GM19351 (cell line): Measurements from ENCODE around the gene OR2A7.
A peak's percentile ranks its signal among the peaks of the same experiment; 100 is the strongest.
"Not testable (repeated sequence)": the region's sequence is repeated elsewhere in the genome, so short reads cannot be mapped to it uniquely, and the experiment has no call there.

ENCODE experiments used
- ATAC-seq: cut with Tn5 transposase; IDR thresholded peaks from one replicate; pipeline ENCODE4 v1.9.1; 2021; ENCODE audit warnings: mild to moderate bottlenecking, moderate library complexity; ENCODE audit not compliant: unreplicated experiment

OR2A7 gene, protein sequence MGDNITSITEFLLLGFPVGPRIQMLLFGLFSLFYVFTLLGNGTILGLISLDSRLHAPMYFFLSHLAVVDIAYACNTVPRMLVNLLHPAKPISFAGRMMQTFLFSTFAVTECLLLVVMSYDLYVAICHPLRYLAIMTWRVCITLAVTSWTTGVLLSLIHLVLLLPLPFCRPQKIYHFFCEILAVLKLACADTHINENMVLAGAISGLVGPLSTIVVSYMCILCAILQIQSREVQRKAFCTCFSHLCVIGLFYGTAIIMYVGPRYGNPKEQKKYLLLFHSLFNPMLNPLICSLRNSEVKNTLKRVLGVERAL

DNA sequence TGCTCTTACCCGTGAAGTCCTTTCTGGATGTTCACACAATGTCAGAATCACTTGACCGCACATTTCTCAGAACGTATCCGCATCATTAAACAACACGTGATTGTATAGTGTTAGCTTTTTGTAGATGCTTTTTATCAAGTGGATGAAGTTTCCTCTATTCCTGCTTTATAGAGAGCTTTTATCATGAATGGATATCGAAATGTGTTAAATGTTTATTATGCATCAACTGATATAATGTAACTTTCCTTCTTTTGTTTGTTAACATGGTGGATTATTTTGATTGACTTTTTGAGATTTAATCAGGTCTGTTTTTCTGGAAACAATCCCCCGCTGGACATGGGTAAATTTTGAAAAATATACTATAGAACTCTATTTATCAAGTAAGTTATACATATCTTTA, at the start of gene OR2A7:
TSS of gene OR2A7 (minus strand) at position 101 of the 400 bp plus-strand sequence. CDS start 5,164 bp downstream, outside the sequence.
- not testable (repeated sequence) for ATAC-seq

DNA sequence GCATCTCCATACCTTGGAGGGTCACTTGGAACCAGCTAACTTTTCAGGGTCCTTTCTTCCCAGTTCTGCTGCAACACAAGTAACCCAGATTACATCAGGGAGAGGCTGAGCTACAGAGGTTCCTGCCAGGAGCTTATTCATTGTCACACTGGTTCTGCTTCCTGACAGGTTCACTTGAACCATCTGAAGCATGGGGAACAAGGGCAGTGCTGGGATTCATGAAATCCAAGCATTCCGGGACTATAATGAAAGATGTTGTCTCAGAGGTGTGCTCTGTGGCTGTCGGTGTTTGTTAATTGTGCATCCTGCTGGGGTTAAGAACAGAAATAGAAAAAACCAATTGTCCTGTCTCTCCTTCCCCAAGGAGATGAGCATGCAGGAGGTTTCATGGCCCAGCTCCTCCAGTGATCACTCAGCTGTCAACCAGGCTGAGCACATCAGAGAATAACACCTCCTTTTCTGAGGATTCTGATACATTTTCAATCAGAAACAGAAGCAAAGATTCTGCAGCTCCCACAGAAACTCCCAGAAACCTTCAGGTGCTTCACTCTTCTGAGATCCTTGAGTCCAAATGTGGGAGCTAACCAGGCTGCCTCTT, 47.4 kb upstream of the OR2A7 start, which contains the start of gene OR2A1:
TSS of gene OR2A1 (plus strand) at position 548 of the 598 bp plus-strand sequence. CDS start 5,706 bp downstream, outside the sequence.
- not testable (repeated sequence) for ATAC-seq

DNA sequence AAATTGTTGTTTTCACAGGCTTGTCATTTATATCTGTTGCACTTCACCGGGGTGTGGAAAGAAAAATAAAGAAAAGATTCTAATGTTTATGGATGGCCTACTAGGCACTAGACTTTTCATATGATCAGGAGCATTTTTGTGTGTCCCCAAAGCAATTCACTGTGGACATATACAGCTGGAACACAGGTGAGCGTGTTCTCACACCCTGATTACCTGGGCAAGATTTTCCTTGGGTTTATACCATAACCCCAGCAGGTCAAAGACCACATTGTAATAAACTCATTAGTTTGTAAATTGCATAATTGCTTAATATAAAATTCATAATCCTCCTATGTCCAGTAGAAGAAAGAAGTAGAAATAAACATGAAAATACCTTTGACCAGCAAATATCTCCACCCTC, 46.6 kb upstream of the OR2A7 start:
- ATAC-seq = not testable (repeated sequence)

DNA sequence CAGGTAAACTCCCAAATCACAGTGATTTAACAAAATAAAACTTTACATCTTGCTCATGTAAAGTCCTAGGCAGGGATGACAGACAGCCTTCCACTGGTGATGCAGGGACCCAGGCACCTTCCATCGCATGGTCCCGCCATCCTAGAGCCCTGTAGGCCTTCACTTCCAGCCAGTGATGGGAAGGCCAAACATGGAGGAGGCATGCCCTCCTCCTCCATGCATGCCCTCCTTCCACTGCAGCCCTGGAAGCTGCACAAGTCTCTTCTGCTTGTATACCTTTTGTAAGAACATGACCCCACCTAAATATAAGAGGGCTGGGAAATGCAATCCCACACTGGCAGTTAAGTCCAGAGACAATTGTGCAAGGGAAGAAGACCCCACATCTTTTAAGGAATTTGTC, 45.1 kb upstream of the OR2A7 start:
- not testable (repeated sequence) for ATAC-seq

DNA sequence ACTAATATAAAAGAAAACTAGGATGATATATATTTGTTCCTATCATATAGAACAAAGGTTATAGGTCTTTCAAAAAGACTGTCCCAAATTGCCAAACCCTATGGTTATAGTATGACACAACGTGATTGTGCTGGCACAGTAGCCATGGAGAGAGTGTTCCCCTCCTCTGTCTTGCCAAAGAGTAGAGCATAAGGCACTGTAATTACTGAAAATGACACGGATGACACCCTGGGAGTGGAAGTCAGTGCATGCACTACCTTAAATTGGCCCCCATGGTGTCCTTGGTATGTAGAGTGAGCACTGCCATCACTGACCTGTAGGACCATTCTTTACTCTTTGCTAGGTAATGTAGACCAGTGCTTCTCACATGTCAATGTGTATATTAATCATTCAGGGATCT, 40.6 kb upstream of the OR2A7 start:
- ATAC-seq = not testable (repeated sequence)

DNA sequence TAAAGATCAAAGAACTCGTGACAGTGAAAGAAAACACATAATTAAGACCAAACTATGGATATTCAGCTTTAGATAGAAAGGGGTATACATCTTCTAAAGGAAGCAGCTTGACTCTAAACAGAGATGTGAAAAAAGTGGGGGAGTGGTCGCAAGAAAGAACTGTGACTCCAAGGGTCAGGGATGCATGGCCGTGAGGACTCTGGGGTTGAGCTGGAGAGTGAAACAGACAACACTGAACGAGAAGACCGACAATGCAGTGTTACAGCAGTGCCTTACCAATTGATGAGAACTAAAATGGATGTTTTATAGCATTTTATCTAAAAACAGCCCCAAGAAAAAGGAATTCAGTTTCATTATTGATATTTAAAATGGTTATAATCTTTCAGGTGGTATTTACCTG, 39.0 kb upstream of the OR2A7 start:
- ATAC-seq = not testable (repeated sequence)

DNA sequence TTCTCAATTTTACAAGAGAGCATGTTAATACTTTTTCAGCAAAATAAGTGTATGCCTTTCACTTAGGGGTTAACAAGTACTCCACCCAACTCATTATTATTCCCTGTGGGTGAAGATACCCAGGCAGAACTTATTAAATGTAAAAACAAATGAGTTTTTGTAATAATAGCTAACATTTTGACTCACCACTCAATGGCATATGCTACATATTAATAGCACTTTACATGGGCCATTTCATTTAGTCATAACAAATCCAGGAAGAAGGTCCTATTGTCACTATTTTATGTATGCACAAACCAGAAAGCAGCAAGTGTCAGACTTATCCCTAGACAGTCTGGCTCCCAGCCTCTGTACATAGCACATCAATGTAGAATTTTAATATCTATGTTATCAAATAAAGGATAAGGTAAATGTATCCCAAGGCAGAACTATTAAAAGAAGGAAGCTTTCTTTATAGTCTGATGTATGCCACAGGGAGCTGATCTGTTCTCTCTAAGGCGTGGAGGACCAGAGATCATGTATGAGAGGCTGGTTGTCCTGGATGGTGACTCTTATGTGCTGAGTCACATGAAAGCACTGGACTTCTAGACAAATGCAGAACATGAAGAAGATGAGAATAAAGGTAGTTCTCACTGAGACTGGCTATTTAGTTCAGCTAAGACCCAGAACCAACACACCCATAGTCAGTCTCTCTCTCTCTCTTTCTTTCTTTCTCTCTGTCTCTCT, 38.1 kb upstream of the OR2A7 start:
- not testable (repeated sequence) for ATAC-seq

DNA sequence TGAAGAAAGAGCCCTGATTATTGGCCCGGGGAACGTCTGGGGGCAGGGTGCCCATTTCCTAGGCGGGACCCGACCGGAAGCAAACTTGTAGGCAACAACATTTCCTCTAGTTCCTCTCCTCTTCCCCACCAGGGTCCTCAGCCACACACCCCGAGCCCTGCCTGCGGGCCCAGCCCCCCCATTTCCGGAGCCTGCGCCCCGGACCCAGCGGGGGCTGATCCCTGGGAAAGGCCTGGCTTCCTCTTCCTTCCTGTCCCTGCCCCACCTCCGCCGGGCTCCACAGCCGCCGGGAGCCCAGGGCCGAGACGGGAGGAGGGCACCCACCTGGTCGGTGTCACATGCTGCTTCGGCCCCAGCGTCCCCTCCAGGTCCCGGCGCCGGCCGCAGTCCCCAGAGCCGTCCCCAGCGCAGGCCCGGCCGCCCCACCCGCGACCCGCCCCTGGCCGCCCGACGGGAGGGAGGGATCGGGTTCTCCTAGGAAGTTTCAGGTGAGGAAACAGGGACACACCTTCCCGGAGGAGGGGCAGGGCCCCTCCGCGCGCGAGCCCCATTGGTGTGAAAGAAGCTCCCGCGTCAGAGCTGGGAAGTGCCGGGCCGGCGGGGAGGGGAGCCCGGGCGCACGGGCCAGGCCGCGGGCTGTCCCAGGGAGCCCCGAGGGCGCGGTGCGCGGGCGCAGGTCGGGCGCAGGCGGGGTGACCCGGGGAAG, 29.4 kb upstream of the OR2A7 start:
- ATAC-seq = peak; percentile 73

DNA sequence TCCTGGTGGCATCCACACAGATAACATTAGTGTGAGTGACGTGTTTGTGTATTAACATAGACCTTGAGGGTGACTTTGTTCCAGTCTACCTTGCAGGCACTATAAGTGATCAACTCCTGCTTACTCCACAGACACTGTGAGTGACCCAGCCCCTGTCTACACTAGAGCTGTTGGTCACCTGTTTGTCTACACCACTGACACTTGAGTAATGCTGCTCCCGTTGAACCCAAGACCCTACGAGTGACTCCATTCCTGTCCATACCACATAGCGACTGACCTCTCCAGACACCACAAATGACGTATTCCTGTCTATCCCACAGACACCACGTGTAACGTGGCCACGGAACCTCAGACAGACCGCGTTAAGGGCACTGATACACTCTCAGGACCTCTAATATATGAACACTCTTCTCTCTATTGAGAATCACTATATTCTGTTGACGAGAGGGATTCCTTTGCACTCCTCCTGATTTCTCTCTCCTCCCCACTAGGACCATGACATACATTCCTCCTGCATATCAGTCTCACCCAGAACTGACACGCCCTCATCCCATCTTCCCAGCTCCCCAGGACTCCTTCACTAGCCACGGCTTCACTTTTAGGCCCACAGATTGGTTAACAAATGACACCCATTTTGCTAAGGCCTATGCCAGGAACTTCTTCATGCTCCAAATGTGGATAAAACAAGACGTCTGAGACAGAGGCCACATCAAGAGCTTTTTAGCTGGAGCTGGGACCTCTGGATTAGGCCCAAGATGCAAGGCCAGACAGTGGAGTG, 28.0 kb upstream of the OR2A7 start:
- ATAC-seq = not testable (repeated sequence)

DNA sequence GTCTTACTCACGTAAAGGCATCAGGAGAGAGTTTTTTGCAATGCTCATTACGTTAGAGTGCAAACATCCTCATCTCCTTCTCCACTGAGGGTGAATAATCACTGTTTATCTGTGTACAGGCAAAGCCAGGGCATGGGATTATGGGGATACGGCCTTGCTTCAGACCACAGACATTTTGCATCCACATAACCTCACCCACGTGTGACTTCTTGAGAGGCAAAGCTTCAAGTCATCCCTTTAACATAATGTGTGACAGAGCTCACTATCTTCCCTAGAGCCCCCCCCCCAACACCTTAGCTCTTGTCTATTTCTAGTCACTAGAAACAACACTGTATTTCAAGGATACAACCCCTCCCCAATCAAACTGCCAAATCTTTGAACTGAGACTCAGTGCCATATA, 27.0 kb upstream of the OR2A7 start:
- not testable (repeated sequence) for ATAC-seq

DNA sequence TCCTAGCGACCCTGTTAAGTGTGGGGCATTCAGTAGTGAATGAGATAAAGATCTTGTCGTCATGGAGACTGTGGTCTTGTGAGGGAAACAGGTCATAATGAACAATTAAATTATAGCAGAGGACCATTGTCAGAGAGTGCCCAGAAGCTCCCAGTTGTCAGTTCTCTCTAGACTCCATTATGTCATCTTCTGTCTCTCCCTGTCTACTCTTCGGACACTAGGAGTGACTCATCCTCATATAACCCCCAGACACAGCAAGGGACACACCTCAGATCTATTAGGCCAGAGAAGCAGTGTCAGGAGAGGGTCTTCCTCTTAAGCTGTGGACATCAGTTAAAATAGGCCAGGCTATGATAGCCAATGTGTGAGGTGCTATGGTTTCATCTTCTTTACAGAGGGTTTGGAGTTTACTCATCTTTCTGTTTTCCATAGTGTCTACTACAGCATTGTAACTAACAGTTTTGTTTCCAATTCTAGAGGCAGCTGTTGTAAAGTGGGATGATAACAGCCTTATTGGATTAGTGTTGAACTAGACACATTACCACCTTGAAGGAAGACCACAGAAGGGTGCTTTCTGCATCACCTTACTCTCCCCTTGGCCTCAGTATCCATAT, 22.7 kb upstream of the OR2A7 start:
- ATAC-seq = not testable (repeated sequence)

DNA sequence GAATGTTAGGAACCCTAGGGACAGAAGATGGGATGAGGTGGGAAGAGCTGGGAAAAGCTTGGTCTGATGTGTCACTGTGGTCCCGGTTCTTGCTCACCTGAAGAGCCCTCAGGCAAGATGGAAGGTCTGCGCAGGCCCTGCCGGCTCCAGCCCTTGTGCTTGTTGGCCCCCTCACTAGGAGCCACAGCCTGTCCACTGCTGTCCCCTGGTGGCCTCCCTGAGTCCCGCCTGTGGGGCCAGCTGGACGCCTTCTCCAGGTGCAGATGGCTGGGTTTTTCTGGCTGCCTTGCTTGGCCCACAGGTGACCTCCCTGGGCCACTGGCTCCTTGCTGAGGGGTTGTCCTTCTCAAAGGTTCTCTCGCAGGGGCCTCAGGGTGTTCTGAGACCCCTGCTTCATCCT, 19.1 kb upstream of the OR2A7 start:
- not testable (repeated sequence) for ATAC-seq

DNA sequence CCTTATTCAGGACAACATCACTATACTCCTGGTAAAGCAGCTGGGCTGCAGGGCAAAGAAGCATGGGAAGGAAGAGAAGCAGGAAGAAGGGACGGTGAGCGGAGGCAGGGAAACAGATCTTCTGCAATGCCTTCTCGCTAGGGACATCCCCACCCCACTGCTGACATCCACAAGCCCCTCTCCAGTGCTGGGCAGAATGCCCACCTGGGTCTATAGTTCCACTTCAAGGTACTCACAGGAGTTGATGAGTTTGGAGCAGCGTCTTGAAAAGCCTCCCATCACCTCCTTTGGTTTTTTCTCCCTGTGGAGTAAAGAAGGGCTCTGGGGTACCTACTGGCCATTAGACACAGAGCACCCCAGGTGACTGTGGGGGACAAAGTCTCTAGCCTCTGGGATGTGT, 17.9 kb upstream of the OR2A7 start:
- not testable (repeated sequence) for ATAC-seq

DNA sequence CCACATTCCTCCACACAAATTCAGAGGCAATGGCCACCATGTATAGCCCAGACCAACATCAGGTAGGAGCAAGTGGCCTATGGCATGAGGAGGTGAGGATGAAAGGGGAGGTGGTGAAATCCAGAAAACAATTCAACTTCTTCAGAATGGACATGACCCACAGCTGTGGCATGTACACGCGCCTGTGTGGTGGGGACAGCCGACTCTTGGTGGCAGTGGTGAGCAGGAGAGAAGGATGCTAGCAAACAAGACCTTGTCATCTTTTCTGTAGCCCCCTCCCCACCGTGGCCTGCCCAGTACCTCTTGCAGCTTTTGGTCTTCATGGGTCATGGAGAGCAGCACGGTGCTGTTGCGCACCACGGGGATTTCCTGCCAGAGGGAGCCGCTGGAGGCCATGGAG, 17.4 kb upstream of the OR2A7 start:
- not testable (repeated sequence) for ATAC-seq

DNA sequence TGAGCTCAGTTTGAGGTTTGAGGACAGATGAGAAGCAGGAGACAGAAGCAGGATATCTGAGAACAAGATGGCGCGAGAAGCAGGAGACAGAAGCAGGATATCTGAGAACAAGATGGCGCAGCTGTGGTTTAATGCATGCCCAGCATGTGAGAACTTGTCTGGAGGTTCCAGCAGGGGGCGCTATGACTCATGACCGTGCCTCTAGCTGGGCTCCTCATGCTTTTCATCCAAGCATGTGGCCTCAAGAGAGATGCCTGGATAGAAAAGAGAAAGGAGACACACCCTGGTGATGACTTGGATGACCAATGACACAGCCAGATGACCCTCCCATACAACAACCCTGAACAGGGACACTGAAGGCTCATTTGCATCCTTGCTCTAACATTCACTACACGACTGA, 15.4 kb upstream of the OR2A7 start:
- peak; percentile 62 for ATAC-seq

DNA sequence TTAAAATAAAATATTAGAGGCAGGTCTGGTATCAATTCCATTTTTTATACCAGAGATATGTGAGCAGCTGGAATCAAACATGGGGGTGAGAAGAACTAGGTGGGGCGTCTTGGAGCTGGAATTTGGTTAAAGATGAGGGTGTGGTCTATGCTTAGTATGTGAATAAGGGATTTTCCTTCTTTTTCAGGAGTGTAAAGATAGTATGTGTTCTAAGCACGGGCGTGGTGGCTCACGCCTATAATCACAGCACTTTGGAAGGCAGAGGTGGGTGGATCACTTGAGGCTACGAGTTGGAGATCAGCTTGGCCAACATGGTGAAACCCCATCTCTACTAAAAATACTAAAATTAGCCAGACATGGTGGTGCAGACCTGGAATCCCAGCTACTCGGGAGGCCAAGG, 10.7 kb upstream of the OR2A7 start:
- ATAC-seq = not testable (repeated sequence)

DNA sequence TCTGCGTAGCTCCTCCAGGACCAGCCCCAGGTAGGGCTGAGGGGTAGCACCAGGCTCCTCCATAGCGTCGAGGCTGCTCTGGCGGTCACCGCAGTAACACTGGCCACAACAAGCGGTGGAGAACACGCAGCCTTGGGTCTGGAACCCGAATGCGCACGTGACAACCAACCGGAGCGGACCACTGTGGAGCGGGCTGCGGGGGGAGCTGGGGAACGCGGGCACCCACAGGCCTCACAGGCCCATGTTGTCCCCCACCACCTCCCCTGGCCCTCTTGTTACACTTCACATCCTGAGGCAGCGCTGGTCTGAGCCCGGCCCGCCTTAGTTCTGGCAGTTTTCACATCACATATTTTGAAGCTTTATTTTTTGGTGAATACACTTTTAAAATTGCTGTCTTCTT, 4.6 kb upstream of the OR2A7 start, which contains the start of gene CTAGE8:
TSS of gene CTAGE8 (minus strand) at position 101 of the 400 bp plus-strand sequence. CDS start at position 63, 38 bp downstream.
- not testable (repeated sequence) for ATAC-seq

DNA sequence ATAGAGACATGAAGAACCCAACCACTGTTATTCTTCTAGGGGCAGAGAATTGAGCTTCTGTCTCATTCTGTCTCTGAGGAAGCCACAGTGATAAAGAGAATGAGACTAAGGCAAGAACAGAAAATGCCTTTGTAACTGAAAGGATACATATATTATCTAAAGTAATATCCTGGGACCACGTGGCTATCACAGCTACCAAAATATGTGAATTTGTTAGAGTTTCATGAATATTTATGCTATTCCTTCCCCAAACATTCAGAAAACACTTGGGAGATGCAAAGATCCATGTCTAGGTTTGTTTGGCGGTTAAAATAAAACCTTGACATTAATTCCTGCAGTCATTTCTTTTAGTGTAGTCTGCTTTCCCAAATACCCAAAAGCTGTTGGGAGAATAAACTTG, 2.5 kb downstream of the OR2A7 start:
- ATAC-seq = not testable (repeated sequence)

DNA sequence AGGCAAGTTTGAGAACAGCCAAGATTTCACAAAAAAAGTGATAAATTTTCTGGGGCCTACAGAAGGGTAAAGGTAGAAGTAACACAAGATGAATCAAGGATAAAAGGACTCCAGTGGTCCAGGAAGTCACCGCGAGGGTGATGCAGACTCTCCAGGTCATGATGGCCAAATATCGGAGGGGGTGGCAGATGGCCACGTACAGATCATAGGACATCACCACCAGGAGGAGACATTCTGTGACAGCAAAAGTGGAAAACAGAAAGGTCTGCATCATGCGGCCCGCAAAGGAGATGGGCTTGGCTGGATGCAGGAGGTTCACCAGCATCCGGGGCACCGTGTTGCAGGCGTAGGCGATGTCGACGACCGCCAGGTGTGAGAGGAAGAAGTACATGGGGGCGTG, 5.5 kb downstream of the OR2A7 start:
- not testable (repeated sequence) for ATAC-seq

DNA sequence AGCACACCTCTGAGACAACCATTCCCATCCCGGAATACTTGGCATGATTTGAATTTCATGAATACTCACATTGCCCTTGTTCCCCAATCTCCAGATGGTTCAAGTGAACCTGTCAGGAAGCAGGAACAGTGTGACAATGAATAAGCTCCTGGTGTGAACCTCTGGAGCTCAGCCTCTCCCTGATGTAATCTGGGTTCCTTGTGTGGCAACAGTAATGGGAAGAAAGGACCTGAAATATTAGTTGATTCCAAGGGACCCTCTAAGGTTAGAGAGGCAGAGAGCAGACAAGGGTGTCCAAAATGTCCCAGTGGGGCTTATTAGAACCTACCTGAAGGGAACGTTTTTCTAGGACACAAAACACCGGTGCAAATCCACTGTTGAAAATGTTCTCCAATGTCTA, 8.5 kb downstream of the OR2A7 start:
- no peak for ATAC-seq
